A549 treated with AZD9567 at 1 μM for 4 hours (cell line): ENCODE measurements around the gene PTGR3. TPM values are rescaled to one million over a fixed set of nuclear protein-coding genes. Genes with fewer than 3 reads are reported as not detected.

ENCODE experiments used
- total RNA-seq: library from RNA; stranded (reverse); fragments of 200-300 nt; extraction: Qiagen RNA extraction; gene quantifications from 5 replicates; pipeline ENCODE4 v1.2.3, GENCODE V29; 2022; ENCODE audit not compliant: insufficient read depth

PTGR3 gene
- total RNA-seq = 12.0 to 24.5 TPM (median 17.0 TPM) in 5 replicates

GRCh38 chr18:75209129-75209950, at the start of gene PTGR3:
PTGR3 (minus strand) TSS chr18:75209139; CDS start chr18:75209058, 81 bp downstream.

GRCh38 chr18:75210274-75211001, 1.5 kb upstream of the PTGR3 start, which contains the start of gene TSHZ1:
TSHZ1 (plus strand) TSS chr18:75210797; CDS start chr18:75211877, 1,080 bp downstream.

Other genes with a start within 250 kb of the PTGR3 start
- 4.5 to 5.7 TPM (median 5.2 TPM) in 5 replicates for gene TSHZ1, start 1.7 kb upstream of the PTGR3 start, total RNA-seq
- not detected in 5 replicates for gene SMIM21, start 218.6 kb upstream of the PTGR3 start, total RNA-seq